IPS-15b (cell line): ENCODE measurements around the gene ADAMTS12.

Source experiments
- H3K27me3 ChIP-seq: one replicate; pipeline ENCODE4 v1.6.1; 2013; ENCODE audit warnings: low read length; ENCODE audit not compliant: control insufficient read depth, insufficient read depth
- H3K36me3 ChIP-seq: one replicate; pipeline ENCODE4 v1.6.1; 2013; ENCODE audit warnings: low read length; ENCODE audit not compliant: control insufficient read depth, insufficient read depth
- H3K4me1 ChIP-seq: one replicate; pipeline ENCODE4 v1.6.1; 2013; ENCODE audit warnings: mild to moderate bottlenecking, low read length; ENCODE audit not compliant: control insufficient read depth, insufficient read depth
- H3K4me3 ChIP-seq: one replicate; pipeline ENCODE4 v1.5.1; 2013; ENCODE audit warnings: low read depth, low read length
- H3K9ac ChIP-seq: one replicate; pipeline ENCODE4 v1.6.1; 2013; ENCODE audit warnings: low read depth, mild to moderate bottlenecking, low read length
- H3K9me3 ChIP-seq: one replicate; pipeline ENCODE4 v1.6.1; 2013; ENCODE audit warnings: mild to moderate bottlenecking, low read length; ENCODE audit not compliant: control insufficient read depth, insufficient read depth

The ADAMTS12 gene

DNA sequence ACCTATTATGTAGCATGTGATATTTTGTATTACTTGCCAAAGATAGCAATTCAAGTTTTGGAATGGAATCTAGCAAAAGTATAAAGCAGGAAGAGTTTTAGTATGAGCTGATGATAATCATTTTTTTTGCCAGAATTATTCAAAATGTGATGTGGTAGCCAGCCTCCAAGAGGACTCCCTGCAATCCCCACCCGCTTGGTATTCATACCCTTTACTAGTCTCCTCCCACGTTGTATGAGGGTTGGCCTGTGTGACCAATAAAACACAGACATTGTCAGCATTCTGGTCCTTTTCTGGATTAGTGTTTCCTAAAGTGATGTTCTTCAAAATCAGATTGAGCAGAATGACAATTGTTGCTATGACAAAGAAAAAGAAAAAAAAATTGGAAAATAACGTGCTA lies 387.2 kb downstream of the ADAMTS12 start:
- no peaks in the 10 kb centered on the region for H3K4me1 ChIP-seq
- no peaks in the 10 kb centered on the region for H3K27me3 ChIP-seq
- no peak overlapping the region for H3K4me3 ChIP-seq
- no peak overlapping the region for H3K9ac ChIP-seq
- H3K36me3 ChIP-seq: no peaks in the 10 kb centered on the region
- H3K9me3 ChIP-seq: no peaks in the 10 kb centered on the region

DNA sequence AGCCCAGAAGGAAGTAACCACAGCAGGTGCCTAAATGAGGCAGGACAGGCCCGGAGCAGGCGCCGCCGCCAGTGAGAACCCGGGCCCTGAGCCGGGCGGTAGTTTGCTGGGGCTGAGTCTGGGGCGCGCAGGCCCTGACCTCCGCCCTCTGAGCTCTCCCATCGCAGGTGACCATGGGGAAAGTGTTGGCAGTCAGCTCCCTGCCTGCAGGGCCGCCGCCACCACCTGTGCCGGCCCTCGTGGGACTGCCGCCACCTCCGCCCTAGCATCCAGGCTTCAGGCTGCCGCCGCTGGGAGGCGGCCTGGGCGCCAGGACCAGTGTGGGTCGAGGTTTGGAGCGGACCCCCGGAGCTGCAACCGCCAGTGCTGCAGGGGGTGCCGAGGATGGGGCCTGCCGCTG lies 389.9 kb downstream of the ADAMTS12 start:
- no peaks in the 10 kb centered on the region for H3K9me3 ChIP-seq
- no peaks in the 10 kb centered on the region for H3K27me3 ChIP-seq
- H3K9ac ChIP-seq: no peak overlapping the region
- H3K4me3 ChIP-seq: no peak overlapping the region
- H3K36me3 ChIP-seq: no peaks in the 10 kb centered on the region
- no peaks in the 10 kb centered on the region for H3K4me1 ChIP-seq

DNA sequence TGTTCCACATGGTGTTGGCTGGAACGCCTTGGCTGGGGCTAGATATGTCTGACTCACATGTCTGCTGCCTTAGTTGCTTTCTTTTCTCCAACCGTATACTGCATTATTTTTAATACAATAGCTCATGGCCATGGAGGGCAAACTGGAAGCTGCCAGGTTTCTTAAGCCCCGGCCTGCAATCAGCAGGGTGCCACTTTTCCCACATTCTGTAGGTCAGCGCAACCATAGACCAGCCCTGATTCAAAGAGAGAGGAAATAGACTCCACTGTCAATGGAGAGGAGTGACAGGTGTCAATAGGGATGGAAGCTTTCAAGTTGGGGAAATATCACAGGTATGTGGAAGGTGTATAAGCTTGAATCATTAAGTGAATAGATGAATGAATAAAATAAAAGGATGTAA lies 390.5 kb downstream of the ADAMTS12 start:
- no peaks in the 10 kb centered on the region for H3K4me1 ChIP-seq
- H3K36me3 ChIP-seq: no peaks in the 10 kb centered on the region
- no peak overlapping the region for H3K9ac ChIP-seq
- H3K4me3 ChIP-seq: no peak overlapping the region
- H3K27me3 ChIP-seq: no peaks in the 10 kb centered on the region
- H3K9me3 ChIP-seq: no peaks in the 10 kb centered on the region

DNA sequence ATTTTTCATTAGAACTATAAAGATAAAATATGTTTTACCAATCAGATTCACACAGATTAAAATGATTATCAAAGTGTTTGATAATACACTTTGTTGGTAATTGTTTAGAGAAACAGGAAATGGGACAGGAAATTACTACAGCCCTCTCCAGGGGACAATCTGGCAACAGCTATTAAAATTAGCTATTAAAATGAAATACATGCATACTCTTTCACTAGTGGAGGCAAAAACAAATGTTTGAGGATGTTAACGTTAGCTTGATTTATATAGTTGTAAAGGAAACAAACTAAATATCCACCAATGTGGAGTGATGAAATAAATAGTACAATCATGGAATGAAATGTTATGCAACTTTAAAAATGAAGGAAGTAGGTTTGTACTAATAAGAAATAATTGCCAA lies 397.3 kb downstream of the ADAMTS12 start:
- no peak overlapping the region for H3K9ac ChIP-seq
- H3K4me1 ChIP-seq: no peaks in the 10 kb centered on the region
- H3K9me3 ChIP-seq: no peaks in the 10 kb centered on the region
- no peaks in the 10 kb centered on the region for H3K27me3 ChIP-seq
- no peaks in the 10 kb centered on the region for H3K36me3 ChIP-seq
- no peak overlapping the region for H3K4me3 ChIP-seq

DNA sequence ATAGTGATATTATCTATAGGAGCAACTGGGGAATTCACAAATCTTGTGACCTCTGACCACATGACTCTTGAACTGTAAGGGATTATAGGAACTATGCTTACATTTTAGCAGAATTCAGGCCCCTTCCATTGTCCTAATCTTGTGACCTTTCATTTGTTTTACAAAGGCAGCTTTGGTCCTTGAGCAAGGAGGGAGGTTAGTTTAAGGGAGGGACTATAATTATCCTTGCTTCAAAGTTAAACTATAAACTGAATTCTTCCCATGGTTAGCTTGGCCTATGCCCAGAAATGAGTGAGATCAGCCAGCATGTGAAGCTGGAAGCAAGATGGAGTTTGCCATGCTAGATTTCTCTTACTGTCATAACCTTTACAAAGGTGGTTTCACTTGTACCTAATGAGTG lies 399.8 kb downstream of the ADAMTS12 start:
- Histone ChIP-seq H3K9ac (no peak overlapping the region), H3K36me3 (no peaks in the 10 kb centered on the region), H3K4me3 (no peak overlapping the region), H3K4me1 (no peaks in the 10 kb centered on the region), H3K9me3 (no peaks in the 10 kb centered on the region), H3K27me3 (no peaks in the 10 kb centered on the region)

DNA sequence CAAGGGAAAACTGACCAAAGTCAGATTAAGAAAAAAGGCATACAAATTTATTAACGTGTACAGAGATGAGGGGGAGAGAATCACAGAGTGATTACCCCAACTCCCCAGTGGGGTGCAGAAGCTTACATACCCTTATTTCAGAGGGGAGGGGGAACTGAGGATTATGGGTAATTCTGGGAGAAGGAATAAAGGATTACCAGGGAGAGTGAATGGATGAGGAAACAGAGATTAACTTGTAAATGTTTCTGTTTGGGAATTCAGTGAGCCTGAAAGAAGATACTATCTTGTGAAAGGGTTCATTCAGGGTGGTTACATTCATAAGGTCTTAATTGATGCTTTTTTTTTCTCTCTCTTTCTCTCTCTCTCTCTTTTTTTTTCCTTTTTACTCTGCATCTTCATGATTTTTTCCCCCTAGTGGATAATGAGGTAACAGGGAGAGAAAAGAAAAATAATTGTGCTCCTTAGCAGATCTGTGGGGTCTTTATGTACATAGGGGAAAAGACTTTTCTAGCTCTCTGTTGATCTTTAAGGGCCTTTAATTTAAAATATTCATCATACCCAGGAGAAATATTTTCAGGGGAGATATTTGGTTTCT lies 401.6 kb downstream of the ADAMTS12 start:
- no peak overlapping the region for H3K4me3 ChIP-seq

DNA sequence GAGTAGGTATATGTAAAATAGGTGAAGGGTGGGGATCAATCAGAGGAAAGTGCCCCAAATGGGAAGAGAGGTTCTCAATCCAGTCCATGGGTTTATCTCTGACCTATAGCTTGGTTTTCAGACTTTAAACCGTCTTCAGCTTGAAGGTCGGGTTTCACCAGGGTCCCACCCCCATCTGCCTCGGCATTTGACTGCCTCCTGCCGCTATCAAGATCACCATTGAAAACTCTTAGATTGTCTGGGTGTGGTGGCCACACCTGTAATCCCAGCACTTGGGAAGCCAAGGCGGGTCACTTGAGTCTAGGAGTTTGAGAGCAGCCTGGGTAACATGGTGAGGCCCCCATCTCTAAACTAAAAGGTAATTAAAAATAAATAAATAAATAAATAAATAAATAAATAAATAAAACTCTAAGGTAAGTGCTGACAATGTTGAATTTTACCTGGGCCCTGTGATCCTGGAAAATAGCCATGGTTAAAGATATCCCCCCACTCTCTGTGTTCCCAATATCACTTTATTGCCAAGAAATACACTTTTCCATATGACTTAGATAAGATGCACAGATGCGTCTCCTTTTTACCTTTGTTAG lies 402.2 kb downstream of the ADAMTS12 start:
- H3K9me3 ChIP-seq: no peaks in the 10 kb centered on the region
- H3K9ac ChIP-seq: no peak overlapping the region
- no peaks in the 10 kb centered on the region for H3K4me1 ChIP-seq
- no peaks in the 10 kb centered on the region for H3K36me3 ChIP-seq
- H3K27me3 ChIP-seq: no peaks in the 10 kb centered on the region
- no peak overlapping the region for H3K4me3 ChIP-seq

More for the DNA sequence above, 401.6 kb downstream of the ADAMTS12 start:
- no peak overlapping the region for H3K9ac ChIP-seq
- H3K27me3 ChIP-seq: no peaks in the 10 kb centered on the region
- H3K4me1 ChIP-seq: no peaks in the 10 kb centered on the region
- no peaks in the 10 kb centered on the region for H3K9me3 ChIP-seq
- no peaks in the 10 kb centered on the region for H3K36me3 ChIP-seq

DNA sequence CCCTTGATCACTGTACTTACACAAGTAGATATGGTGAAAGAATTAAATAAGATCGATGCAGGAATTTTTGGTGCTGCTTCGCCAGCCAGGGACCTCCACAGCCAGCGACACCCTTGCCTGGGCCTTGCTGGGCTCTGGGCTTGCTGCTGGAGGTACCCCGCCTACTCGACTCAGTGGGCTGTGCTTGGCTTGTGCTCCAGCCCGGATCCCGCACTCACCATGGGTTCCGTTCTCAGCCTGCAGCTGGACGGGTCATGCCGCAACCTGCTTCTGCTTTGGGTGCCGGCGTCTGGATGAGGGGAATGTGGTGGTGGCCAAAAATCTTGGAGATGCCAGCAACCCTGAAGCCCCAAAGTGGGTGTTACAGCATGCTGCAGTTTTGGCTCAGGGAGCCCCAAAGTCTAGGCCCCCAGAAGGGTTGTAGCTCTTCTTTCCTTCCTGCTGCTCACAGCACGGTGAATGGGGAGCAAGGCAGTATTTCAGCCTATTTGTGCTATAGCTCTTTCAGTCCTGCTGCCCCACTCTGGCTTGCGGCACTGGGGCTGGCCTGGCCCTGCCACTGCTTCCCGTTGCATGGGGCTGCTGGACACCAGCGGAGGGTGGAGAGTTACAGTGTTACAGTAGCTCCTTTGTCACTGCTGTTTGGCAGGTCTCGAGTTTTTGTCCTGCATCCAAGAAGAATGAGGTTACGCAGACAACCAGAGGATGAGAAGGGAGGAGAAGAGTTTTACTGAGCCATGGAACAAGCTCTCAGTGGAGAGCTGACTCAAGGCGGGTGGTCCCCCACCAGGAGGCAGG lies 403.0 kb downstream of the ADAMTS12 start:
- Histone ChIP-seq H3K9ac (no peak overlapping the region), H3K27me3 (no peaks in the 10 kb centered on the region), H3K4me3 (no peak overlapping the region), H3K4me1 (no peaks in the 10 kb centered on the region), H3K9me3 (no peaks in the 10 kb centered on the region), H3K36me3 (no peaks in the 10 kb centered on the region)

DNA sequence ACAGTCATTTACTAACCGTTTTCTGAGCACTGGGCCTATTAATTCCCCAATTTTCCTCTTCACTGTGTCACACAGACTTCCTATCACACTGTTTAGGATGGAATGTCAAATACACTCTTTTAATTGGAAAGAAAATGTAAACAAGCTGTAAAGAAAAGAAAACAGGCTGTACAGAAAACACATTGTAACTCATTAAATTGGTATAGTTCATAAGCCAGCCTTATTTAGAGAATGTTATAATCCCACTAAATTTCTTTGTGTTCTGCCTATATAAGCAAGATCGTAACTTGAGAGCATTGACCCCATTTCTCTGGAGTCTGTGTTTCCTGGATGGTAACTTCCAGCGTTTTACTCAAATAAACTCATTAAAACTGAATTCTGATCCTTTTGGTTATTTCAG lies 404.6 kb downstream of the ADAMTS12 start:
- H3K4me3 ChIP-seq: no peak overlapping the region
- peaks cover 4% of the 10 kb centered on the region for H3K4me1 ChIP-seq
- no peak overlapping the region for H3K9ac ChIP-seq
- no peaks in the 10 kb centered on the region for H3K27me3 ChIP-seq
- H3K9me3 ChIP-seq: no peaks in the 10 kb centered on the region
- H3K36me3 ChIP-seq: no peaks in the 10 kb centered on the region

DNA sequence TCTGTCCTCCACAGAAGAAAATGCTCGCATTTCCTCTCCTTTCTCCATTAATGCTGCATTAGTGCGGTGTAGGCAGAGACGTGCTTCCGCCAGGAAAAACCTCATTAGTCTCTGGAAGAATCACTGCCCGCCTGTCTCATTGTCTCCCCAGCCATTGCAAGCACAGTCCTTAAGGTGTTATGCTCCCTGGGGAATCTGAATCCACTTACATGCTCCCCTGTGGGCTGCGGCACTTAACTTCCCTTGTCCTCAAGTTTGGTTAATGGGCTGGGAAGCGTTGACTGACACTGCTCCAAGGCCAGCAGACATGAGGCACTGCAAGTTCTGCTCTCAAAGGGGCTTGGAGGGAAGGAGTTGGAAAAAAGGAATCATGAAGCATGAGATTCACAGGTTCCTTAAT lies 409.5 kb downstream of the ADAMTS12 start:
- peaks cover 4% of the 10 kb centered on the region for H3K4me1 ChIP-seq
- no peaks in the 10 kb centered on the region for H3K9me3 ChIP-seq
- H3K4me3 ChIP-seq: no peak overlapping the region
- H3K36me3 ChIP-seq: no peaks in the 10 kb centered on the region
- no peak overlapping the region for H3K9ac ChIP-seq
- no peaks in the 10 kb centered on the region for H3K27me3 ChIP-seq

DNA sequence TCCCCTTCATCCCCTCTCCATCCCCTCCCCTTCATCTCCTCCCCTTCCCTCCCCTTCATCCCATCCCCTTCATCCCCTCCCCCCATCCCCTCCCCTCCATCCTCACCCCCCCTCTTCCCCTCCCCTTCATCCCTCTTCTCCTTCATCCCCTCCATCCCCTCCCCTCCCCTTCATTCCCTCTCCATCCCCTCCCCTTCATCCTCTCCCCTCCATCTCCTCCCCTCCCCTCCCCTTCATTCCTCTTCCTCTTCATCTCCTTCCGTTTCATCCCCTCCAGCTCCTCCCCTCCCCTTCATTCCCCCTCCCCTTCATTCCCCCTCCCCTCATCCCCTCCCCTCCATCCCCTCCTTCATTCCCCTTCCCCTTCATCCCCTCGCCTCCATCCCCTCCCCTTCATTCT lies 410.9 kb downstream of the ADAMTS12 start:
- Histone ChIP-seq H3K9me3 (no peaks in the 10 kb centered on the region), H3K36me3 (no peaks in the 10 kb centered on the region), H3K27me3 (no peaks in the 10 kb centered on the region), H3K4me1 (peaks cover 4% of the 10 kb centered on the region), H3K4me3 (no peak overlapping the region), H3K9ac (no peak overlapping the region)

DNA sequence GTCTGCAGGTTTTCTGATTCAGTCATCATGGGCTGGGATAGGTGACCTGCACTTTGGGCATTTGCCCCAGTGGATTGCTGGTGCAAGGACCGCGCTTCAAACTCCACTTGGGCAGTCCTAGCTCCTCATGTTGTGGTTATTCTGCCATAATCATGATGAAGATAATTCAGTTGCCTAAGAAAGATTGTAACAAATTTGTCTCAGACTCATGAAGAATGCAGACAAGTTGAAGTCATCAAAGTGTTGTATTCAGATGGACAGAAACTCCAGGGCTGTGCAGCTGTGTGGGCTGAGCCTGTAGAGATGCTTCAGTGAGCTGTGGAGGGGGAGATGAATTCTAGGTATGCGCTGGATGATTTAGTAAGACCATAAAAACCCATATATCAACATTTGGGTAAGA lies 412.5 kb downstream of the ADAMTS12 start:
- Histone ChIP-seq H3K9ac (no peak overlapping the region), H3K36me3 (peaks cover 5% of the 10 kb centered on the region), H3K27me3 (no peaks in the 10 kb centered on the region), H3K4me3 (no peak overlapping the region), H3K4me1 (peaks cover 4% of the 10 kb centered on the region), H3K9me3 (no peaks in the 10 kb centered on the region)
